Measurements from ENCODE around the gene CLIC4. TPM values are rescaled to one million over a fixed set of nuclear protein-coding genes. Genes with fewer than 3 reads are reported as not detected.

The CLIC4 gene
- total and polyA plus RNA-seq, 9 of the 15 experiments (the other 6 are each of a cell fraction or from before 2014, with no cell fraction given), result 16.0 to 67.5 (median 38.4) TPM

DNA sequence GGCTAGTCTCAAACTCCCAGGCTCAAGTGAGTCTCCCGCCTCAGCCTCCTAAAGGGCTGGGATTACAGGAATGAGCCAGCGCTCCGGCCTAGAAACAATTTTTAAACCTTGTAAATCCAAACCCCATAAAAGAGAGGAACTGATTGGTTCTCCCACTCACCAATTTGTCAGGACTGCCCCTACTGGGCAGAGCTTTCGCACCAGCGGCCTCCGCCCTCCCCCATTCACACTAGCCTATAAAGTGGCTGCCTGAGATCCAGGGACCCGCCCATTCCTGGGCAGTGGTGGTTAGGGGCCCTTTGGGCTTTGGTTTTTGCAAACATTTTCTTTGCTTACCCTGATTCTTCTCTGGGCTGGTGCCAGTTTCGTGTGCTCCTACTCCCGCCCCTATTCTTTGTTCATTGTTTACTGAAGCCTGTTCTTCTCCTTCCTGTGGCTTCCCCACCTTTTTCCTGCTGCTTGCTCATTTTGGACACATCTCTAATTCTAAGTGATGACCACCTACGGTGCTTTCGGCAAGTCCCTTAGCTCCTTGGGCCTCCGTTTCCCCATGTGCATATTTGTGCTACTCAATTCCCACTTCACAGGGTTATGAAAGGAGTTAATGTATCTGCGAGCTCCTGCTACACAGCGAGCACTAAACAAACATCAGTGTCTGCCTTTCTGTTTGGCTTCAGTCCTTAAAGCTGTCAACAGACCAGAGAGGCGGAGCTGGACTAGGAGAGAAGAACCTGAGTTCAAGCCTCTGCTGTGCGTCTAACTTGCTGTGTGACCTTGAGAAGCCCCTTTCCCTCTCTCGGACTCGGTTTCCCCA, 39.8 kb upstream of the CLIC4 start (continued):
- TF ChIP-seq STAT6 (CRISPR knock-in tag; IDR thresholded peaks at IDR 0.05) (no peak), MAFG (tag; conservative IDR thresholded peaks at IDR 0.05) (no peak), ZNF551 (CRISPR knock-in tag; IDR thresholded peaks at IDR 0.05) (no peak), ZBTB7A (IDR thresholded peaks at IDR 0.05; ENCODE audit: borderline replicate concordance, control insufficient read depth, low read depth, low read length) (no peak), HCFC1 (IDR thresholded peaks at IDR 0.05; ENCODE audit: low read depth, low read length) (no peak), ZNF175 (CRISPR knock-in tag; IDR thresholded peaks at IDR 0.05; ENCODE audit: low read depth) (no peak), ARID2 (IDR thresholded peaks at IDR 0.05) (no peak), RCOR1 (IDR thresholded peaks at IDR 0.05; ENCODE audit: borderline replicate concordance in 1 of 2, low read depth in 2 of 2, low read length in 2 of 2) (peak in 1 of 2 experiments; percentile 81; a peak in 1 of 4 replicates), KLF13 (tag; IDR thresholded peaks at IDR 0.05; ENCODE audit: borderline replicate concordance, low read depth) (no peak), TGIF2 (CRISPR knock-in tag; IDR thresholded peaks at IDR 0.05) (no peak), ZNF445 (CRISPR knock-in tag; IDR thresholded peaks at IDR 0.05; ENCODE audit: low read depth) (no peak), ZBTB12 (CRISPR knock-in tag; IDR thresholded peaks at IDR 0.05) (no peak), GTF3C2 (IDR thresholded peaks at IDR 0.05; ENCODE audit: borderline replicate concordance, extremely low read depth, insufficient read length) (no peak), RB1 (IDR thresholded peaks at IDR 0.05; ENCODE audit: low read depth) (no peak), ZNF431 (CRISPR knock-in tag; IDR thresholded peaks at IDR 0.05) (no peak), ADNP (tag; IDR thresholded peaks at IDR 0.05) (no peak), U2AF2 (optimal IDR thresholded peaks at IDR 0.05; ENCODE audit: low read depth, low read length) (no peak), FOSL1 (tag; conservative IDR thresholded peaks at IDR 0.05) (no peak), POLR2A (conservative IDR thresholded peaks at IDR 0.05) (peak; percentile 66; the same call in 1 of the 2 replicates), NR2F6 (CRISPR knock-in tag; IDR thresholded peaks at IDR 0.05) (no peak)

Measured in K562 (cell line).